AG08396 (cell line): Measurements from ENCODE around the gene TRAPPC5.
"Not testable (repeated sequence)": the region's sequence is repeated elsewhere in the genome, so short reads cannot be mapped to it uniquely, and the experiment has no call there.

ENCODE experiments used
- DNase-seq: peaks from one replicate; pipeline ENCODE4 v3.0.0; 2012; ENCODE audit warnings: low spot score, mixed read lengths

The TRAPPC5 gene

DNA sequence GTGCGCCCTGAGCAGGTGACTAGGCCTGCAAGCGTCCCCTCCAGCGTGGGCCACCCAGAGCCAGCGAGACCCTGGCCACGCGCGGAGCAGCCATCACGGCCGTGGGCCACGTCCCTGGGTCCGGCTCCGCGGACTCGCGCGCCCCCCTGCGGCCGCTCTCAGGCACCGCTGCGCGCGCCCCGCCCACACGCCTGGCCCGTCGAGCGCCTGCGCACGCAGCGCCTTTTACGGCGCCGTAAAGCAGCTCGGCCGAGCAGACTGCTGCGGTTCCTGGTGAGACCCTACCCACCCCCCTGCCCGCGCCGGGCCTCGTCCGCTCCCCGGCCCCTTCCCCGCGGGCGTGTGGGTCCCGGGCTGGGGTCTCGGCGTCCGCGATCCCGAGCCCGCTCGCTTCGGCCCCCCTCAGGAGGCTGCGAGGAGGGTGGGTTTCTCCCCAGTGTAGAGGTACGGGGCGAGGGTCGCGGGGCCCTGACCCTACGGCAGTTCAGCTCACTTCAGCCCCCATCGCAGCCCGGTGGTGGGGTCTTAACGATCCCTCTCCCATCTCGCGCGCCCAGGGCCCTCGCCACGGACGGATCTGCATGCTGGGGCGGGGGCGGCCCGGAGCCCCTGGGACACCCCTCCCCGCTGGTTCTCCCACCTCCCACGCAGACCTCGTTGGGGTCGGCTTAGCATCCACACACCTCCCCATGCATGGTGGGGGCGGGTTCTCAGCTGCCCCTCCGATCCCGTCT is at the start of gene TRAPPC5:
TSS of gene TRAPPC5 (plus strand) at position 228 of the 734 bp plus-strand sequence. CDS start 1,421 bp downstream, outside the sequence.
- DNase-seq: peak; percentile 98

GRCh38 chr19:7631577-7631976 is 49.1 kb upstream of the TRAPPC5 start:
- no peak for DNase-seq

- DNase-seq: no peak
Observed at GRCh38 chr19:7632340-7633203, 48.1 kb upstream of the TRAPPC5 start.

DNA sequence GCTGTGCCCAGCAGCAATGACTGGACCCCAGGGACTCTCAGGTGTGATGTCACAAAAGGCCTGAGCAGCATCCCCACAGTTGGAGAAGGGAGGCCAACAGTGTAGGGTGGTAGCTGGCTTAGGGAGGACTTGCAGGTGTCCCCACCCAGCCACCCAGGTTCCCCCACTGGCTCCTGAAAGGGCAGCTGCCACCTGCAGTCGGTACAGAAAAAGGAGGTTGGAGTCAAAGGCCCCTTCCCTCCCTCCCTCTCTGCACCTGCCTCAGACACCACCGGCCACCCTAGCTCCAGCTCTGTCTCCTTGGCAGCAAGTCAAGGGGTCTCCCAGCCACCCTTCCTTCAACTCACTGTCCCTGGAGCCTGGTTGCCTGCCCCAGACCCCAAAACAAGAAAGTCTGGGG is 46.9 kb upstream of the TRAPPC5 start, which contains the start of gene PCP2:
TSS of gene PCP2 (minus strand) at position 22 of the 400 bp plus-strand sequence. CDS start 262 bp downstream, outside the sequence.
- DNase-seq: no peak

DNA sequence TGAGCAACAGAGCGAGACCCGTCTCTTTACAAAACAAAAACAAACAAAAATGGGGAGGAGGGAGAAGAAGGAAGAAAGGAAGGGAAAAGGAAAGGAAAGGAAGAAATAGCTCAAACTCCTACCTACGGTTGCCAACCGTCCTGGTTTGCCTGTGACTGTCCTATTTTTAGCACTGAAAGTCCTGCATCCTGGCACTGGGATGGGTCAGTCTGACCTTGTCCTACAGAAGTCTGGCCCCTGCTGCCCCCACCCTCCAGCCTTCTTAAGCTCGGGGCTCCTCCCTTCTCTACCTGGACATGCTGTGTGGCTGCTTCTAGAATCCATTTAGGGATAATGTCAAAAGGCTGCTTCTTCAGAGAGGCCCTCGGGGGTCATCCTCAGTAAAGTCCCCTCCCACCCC is 45.0 kb upstream of the TRAPPC5 start:
- no peak for DNase-seq

DNA sequence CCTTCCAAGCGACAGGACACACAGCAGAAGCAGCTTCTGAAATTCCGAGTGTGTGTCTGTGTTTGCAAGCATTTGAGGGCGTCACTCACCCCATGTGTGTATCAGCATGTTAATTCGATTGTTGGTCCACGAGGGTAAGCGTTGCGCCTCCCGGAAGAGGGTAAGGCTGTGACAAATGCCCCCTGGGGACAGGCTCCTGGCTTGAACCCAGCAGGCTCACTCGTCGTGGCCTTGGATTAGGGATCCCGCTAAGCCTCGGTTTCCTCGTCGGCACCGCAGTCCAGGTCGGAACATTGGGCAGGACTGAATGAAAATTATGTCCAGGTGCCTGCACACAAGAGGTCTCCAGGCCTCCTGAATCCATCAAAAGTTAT is 44.3 kb upstream of the TRAPPC5 start:
- DNase-seq: no peak

- peak; percentile 59 for DNase-seq
Observed at GRCh38 chr19:7636691-7637373, 43.8 kb upstream of the TRAPPC5 start, which contains the start of gene STXBP2. TSS of gene STXBP2 (plus strand) at chr19:7637110. CDS start at chr19:7637150, 40 bp downstream.

- DNase-seq: no peak
Observed at GRCh38 chr19:7637374-7638256, 43.0 kb upstream of the TRAPPC5 start.

- no peak for DNase-seq
Observed at GRCh38 chr19:7638802-7639465, 41.7 kb upstream of the TRAPPC5 start.

GRCh38 chr19:7639863-7640348 is 40.7 kb upstream of the TRAPPC5 start:
- DNase-seq: no peak

- DNase-seq: no peak
Observed at GRCh38 chr19:7640803-7641202, 39.8 kb upstream of the TRAPPC5 start.

GRCh38 chr19:7641290-7642276 is 39.0 kb upstream of the TRAPPC5 start:
- DNase-seq: no peak

DNA sequence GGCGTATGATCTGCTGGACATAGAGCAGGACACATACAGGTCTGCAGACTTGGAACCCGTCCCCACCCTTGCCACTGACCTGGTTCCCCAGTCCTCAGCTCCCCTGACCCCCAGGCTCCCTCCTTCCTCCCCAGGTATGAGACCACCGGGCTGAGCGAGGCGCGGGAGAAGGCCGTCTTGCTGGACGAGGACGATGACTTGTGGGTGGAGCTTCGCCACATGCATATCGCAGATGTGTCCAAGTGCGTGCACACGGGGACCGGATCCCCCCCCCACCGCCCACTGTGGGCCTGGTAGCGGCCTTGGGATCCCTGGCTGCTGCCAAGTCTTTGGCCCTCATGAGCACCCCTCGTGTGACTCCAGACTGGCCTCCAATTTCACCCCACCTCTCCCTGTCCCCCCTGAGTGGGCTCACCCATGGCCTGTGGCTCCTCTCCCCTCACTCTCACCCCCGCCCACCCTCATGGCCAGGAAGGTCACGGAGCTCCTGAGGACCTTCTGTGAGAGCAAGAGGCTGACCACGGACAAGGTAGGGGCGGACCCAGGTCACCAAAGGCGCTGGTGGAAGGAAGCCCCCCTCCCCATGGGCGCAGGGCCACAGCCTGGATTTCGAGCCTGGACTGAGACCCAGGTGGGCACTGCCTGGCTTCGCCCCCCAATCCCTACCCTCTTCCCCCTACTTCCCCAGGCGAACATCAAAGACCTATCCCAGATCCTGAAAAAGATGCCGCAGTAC is 38.2 kb upstream of the TRAPPC5 start:
- DNase-seq: no peak

GRCh38 chr19:7643031-7643415 is 37.6 kb upstream of the TRAPPC5 start:
- DNase-seq: no peak

DNA sequence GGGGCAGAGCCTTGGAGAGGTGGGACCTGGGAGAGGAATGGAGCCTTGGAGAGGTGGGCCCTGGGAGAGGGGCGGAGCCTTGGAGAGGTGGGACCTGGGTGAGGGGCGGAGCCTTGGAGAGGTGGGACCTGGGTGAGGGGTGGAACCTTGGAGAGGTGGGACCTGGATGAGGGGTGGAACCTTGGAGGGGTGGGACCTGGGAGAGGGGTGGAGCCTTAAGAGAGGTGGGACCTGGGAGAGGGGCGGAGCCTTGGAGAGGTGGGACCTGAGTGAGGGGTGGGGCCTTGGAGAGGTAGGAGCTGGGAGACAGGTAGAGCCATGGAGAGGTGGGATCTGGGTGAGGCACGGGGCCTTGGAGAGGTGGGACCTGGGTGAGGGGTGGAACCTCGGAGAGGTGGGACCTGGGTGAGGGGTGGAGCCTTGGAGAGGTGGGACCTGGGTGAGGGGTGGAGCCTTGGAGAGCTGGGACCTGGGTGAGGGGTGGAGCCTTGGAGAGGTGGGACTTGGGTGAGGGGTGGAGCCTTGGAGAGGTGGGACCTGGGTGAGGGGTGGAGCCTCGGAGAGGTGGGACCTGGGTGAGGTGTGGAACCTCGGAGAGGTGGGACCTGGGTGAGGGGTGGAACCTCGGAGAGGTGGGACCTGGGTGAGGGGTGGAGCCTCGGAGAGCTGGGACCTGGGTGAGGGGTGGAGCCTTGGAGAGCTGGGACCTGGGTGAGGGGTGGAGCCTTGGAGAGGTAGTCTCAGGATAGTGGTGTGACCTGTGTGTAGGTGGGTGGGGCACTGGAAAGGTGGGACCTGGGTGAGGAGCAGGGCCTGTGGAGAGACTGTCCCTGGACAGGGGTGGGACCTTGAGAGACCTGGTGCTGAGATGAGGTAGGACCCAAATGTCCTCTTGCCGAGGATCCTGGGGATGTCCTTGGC is 36.7 kb upstream of the TRAPPC5 start:
- DNase-seq: not testable (repeated sequence)

DNA sequence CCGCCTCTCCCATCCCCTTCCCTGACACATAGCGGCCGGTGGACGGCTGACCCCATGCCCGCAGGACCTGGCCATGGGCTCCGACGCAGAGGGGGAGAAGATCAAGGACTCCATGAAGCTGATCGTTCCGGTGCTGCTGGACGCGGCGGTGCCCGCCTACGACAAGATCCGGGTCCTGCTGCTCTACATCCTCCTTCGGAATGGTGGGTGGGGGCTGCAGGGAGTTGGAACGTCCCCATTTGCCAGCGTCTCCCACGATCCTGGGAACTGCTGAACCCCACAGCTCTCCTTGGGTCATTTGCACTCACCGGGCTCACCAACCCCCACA is 36.1 kb upstream of the TRAPPC5 start:
- DNase-seq: no peak

- no peak for DNase-seq
Observed at GRCh38 chr19:7645163-7645562, 35.5 kb upstream of the TRAPPC5 start.
